ENCODE data around the gene C5orf63. TPM values are rescaled to one million over a fixed set of nuclear protein-coding genes. Genes with fewer than 3 reads are reported as not detected.
A peak's percentile ranks its signal among the peaks of the same experiment; 100 is the strongest.
"Not testable (repeated sequence)": the region's sequence is repeated elsewhere in the genome, so short reads cannot be mapped to it uniquely, and the experiment has no call there.

The C5orf63 gene
- total RNA-seq (2021; fragmentation: NEBNext Ultra II Directional; extraction: Animal tissue kit (Norgen Biotek cat#: 25700)), result 1 to 10 TPM in 2 of 6 experiments, under 1 TPM in 4; 0.41 to 3.8 (median 0.71) TPM
- long read RNA-seq, result 0 reads

DNA sequence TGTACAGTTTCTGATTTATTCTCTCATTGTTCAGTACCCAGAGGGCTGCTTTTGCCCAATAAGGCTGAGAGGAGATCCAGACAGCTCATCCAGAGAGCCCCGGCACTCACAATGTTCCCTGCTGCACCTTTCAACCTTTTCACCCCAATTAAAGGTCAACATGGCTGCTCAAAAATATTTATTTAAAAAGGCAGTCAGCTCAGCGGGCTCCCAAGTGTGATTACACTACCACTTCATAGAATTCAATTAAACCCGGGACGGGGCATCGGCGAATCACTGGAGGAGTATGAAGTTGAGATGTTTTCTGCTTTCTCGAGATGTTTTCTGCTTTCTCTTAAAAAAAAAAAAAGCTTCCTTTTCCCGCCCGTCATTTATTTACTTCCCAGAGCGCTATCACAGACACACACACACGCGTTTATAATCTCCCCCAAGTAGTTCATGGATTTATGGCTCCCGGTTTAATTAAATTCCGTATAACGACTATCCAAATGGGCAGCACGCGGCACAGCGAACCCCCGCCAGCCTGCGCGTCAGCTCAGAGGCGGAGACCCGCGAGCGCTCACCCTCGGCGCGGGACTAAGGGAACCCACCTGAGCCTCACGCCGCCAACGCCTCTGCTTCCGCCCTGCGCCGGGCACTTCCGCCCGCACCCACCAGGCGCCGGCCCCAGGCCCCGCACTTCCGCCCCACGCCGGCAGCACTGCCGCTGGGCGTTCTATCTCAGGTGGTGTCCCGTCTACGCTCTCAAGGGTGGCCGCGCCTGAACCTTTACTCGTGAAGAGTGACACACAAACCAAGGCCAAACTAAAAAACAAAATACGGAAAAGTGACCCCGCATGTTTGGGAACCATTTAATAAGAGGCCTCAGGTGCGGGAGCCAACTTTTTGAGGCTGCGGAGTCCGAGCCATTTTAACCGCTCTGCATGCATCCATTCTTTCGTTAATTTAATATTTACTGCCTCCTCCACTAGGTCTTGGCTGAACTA, at the start of gene C5orf63:
C5orf63 (minus strand) TSS at position 642 of the 986 bp plus-strand sequence. CDS start 14,507 bp downstream, outside the sequence.
- Mint-ChIP-seq H3K27ac (peak within 1 kb of the TSS; percentile 53; the same call in 1 of the 2 replicates), H3K4me1 (ENCODE audit: low read depth) (peaks cover 21% of the 10 kb centered on the region), H3K9me3 (no peaks in the 10 kb centered on the region), H3K27me3 (ENCODE audit: insufficient read depth) (no peaks in the 10 kb centered on the region), H3K4me3 (peak within 1 kb of the TSS; percentile 87), H3K36me3 (ENCODE audit: low read depth) (no peaks in the 10 kb centered on the region)
- DNase-seq, result no peak
- TF ChIP-seq, protein P1, sequence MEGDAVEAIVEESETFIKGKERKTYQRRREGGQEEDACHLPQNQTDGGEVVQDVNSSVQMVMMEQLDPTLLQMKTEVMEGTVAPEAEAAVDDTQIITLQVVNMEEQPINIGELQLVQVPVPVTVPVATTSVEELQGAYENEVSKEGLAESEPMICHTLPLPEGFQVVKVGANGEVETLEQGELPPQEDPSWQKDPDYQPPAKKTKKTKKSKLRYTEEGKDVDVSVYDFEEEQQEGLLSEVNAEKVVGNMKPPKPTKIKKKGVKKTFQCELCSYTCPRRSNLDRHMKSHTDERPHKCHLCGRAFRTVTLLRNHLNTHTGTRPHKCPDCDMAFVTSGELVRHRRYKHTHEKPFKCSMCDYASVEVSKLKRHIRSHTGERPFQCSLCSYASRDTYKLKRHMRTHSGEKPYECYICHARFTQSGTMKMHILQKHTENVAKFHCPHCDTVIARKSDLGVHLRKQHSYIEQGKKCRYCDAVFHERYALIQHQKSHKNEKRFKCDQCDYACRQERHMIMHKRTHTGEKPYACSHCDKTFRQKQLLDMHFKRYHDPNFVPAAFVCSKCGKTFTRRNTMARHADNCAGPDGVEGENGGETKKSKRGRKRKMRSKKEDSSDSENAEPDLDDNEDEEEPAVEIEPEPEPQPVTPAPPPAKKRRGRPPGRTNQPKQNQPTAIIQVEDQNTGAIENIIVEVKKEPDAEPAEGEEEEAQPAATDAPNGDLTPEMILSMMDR (IDR thresholded peaks at IDR 0.05), result no peak

GRCh38 chr5:127112347-127112864, 39.1 kb upstream of the C5orf63 start:
- peaks cover 20% of the 10 kb centered on the region; the same call in 1 of the 2 replicates for H3K9me3 Mint-ChIP-seq
- peaks cover 13% of the 10 kb centered on the region for H3K4me1 Mint-ChIP-seq (ENCODE audit: low read depth)
- peaks cover 17% of the 10 kb centered on the region; the same call in 1 of the 2 replicates for H3K36me3 Mint-ChIP-seq (ENCODE audit: low read depth)
- H3K4me3 Mint-ChIP-seq, result no peak overlapping the region
- TF ChIP-seq, protein P1 (IDR thresholded peaks at IDR 0.05), result no peak
- DNase-seq, result peak; percentile 68
- peaks cover 12% of the 10 kb centered on the region for H3K27me3 Mint-ChIP-seq (ENCODE audit: insufficient read depth)
- peak overlapping the region; percentile 44 for H3K27ac Mint-ChIP-seq

DNA sequence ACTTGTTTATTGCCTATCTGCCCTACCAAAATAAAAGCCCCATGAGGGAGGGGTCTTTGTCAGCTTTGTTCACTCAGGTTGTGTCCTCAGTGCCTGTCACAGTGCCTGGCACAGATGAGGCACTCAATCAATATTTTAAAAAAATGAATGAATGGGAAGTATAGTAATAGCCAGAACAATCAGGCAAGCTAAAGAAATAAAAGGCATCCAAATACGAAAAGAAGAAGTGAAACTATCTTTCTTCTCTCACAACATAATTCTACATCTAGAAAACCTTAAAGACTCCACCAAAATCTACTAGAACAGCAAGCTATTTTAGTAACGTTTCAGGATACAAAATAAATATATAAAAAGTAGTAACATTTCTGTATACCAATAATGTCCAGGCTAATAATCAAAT, 37.8 kb upstream of the C5orf63 start:
- peaks cover 17% of the 10 kb centered on the region; the same call in 1 of the 2 replicates for H3K36me3 Mint-ChIP-seq (ENCODE audit: low read depth)
- H3K9me3 Mint-ChIP-seq, result peaks cover 20% of the 10 kb centered on the region; the same call in 1 of the 2 replicates
- DNase-seq, result no peak
- peaks cover 13% of the 10 kb centered on the region for H3K4me1 Mint-ChIP-seq (ENCODE audit: low read depth)
- TF ChIP-seq, protein P1 (IDR thresholded peaks at IDR 0.05), result no peak
- H3K4me3 Mint-ChIP-seq, result no peak overlapping the region
- H3K27ac Mint-ChIP-seq, result no peak overlapping the region
- H3K27me3 Mint-ChIP-seq (ENCODE audit: insufficient read depth), result peaks cover 12% of the 10 kb centered on the region

GRCh38 chr5:127108624-127109260, 35.4 kb upstream of the C5orf63 start:
- peaks cover 13% of the 10 kb centered on the region for H3K4me1 Mint-ChIP-seq (ENCODE audit: low read depth)
- H3K9me3 Mint-ChIP-seq, result peaks cover 24% of the 10 kb centered on the region; the same call in 1 of the 2 replicates

DNA sequence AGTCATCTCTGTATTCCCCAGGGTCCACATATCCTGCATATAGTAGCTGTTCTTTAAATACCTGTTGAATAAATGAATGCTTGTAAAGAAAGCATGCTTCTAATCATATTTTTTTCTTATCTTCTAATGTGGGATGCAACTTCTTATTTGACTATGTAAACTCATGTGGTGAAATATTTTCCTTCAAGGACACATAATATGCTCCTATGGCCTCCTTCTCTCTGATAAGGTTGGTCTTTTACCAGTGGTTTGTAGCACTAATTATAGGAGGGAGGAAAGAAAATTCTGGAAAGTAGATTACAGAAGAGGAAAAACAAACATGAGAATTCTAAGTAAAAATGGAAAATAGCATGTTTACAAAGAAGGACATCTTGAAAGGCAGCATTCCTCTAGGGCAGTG, 28.6 kb upstream of the C5orf63 start:
- H3K27me3 Mint-ChIP-seq (ENCODE audit: insufficient read depth), result peaks cover 6% of the 10 kb centered on the region
- no peak for DNase-seq
- no peak overlapping the region for H3K27ac Mint-ChIP-seq
- TF ChIP-seq, protein P1 (IDR thresholded peaks at IDR 0.05), result no peak
- no peaks in the 10 kb centered on the region for H3K36me3 Mint-ChIP-seq (ENCODE audit: low read depth)
- no peak overlapping the region for H3K4me3 Mint-ChIP-seq
- peaks cover 4% of the 10 kb centered on the region; the same call in 1 of the 2 replicates for H3K9me3 Mint-ChIP-seq
- no peaks in the 10 kb centered on the region for H3K4me1 Mint-ChIP-seq (ENCODE audit: low read depth)

More at GRCh38 chr5:127108624-127109260, 35.4 kb upstream of the C5orf63 start:
- H3K4me3 Mint-ChIP-seq; H3K27ac Mint-ChIP-seq; DNase-seq; H3K27me3 Mint-ChIP-seq (ENCODE audit: insufficient read depth): not testable (repeated sequence)
- H3K36me3 Mint-ChIP-seq (ENCODE audit: low read depth), result peaks cover 17% of the 10 kb centered on the region; the same call in 1 of the 2 replicates
